Lower lobe of right lung (tissue), 2 donors: Measurements from ENCODE around the gene CA11. TPM values are rescaled to one million over a fixed set of nuclear protein-coding genes. Genes with fewer than 3 reads are reported as not detected.
A peak's percentile ranks its signal among the peaks of the same experiment; 100 is the strongest.

Experiments
- ATAC-seq, 2 donors: fragments of 200-7000 bp; cut with Tn5 transposase; one replicate each; pipeline ENCODE4 v1.9.1; 2020 to 2022; ENCODE audit warnings: mild to moderate bottlenecking in 2 of 2, moderate library complexity in 2 of 2
- DNase-seq: peaks from one replicate; pipeline ENCODE4 v3.0.0-alpha.2; 2020
- H3K27ac ChIP-seq: fragments of 200-600 bp; one replicate; pipeline ENCODE4 v1.8.0; 2022
- H3K27me3 ChIP-seq: fragments of 200-600 bp; one replicate; pipeline ENCODE4 v1.8.0; 2022; ENCODE audit warnings: low read depth
- H3K36me3 ChIP-seq: fragments of 200-600 bp; one replicate; pipeline ENCODE4 v1.8.0; 2022; ENCODE audit warnings: mild to moderate bottlenecking
- H3K4me1 ChIP-seq: fragments of 200-600 bp; one replicate; pipeline ENCODE4 v1.8.0; 2022
- H3K4me3 ChIP-seq: fragments of 200-600 bp; one replicate; pipeline ENCODE4 v1.8.0; 2022; ENCODE audit warnings: mild to moderate bottlenecking
- H3K9me3 ChIP-seq: fragments of 200-600 bp; one replicate; pipeline ENCODE4 v1.8.0; 2022
- CTCF ChIP-seq: fragments of 200-600 bp; IDR thresholded peaks from one replicate; pipeline ENCODE4 v1.8.0; 2022; ENCODE audit warnings: antibody characterized with exemption, mild to moderate bottlenecking
- intact Hi-C: fragments of 100-400 bp; cut with DNase I; formaldehyde crosslinking; loops from one replicate; pipeline ENCODE4 v1.11.0; 2022
- total RNA-seq: library from RNA; stranded (reverse); fragmentation: NEBNext Ultra II Directional; extraction: Animal tissue kit (Norgen Biotek cat#: 25700); gene quantifications from one replicate; pipeline ENCODE4 v1.2.1, GENCODE V29; 2021
- donor health status: DM: no; HTN: yes; CAD: no; lungs with severe emphysema.

CA11 gene
- total RNA-seq, 1 donor from 2014 or later = 7.8 TPM

- Histone ChIP-seq H3K9me3 (no peaks in the 10 kb centered on the region), H3K27ac (no peak overlapping the region), H3K4me3 (no peak overlapping the region), H3K4me1 (peaks cover 4% of the 10 kb centered on the region), H3K36me3 (no peaks in the 10 kb centered on the region), H3K27me3 (no peaks in the 10 kb centered on the region)
- intact Hi-C loops = no loop called here
- no peak for DNase-seq
- ATAC-seq = no peak
- TF ChIP-seq CTCF = no peak
Observed at GRCh38 chr19:48591021-48591420, 55.0 kb downstream of the CA11 start.

GRCh38 chr19:48588670-48589401 lies 57.2 kb downstream of the CA11 start:
- TF ChIP-seq CTCF = peak; percentile 94
- ATAC-seq = peak; percentile 89 to 90
- peak overlapping the region; percentile 38 for H3K27ac ChIP-seq
- H3K4me3 ChIP-seq = peak overlapping the region; percentile 48
- H3K9me3 ChIP-seq = no peaks in the 10 kb centered on the region
- peaks cover 8% of the 10 kb centered on the region for H3K4me1 ChIP-seq
- intact Hi-C loops = no loop called here
- H3K36me3 ChIP-seq = no peaks in the 10 kb centered on the region
- peak; percentile 97 for DNase-seq
- H3K27me3 ChIP-seq = no peaks in the 10 kb centered on the region

Other genes with a start within 250 kb of the CA11 start
- 25.8 TPM for gene GRWD1, start 200.2 kb downstream of the CA11 start, total RNA-seq
- 0.71 TPM for gene KCNJ14, start 190.6 kb downstream of the CA11 start, total RNA-seq
- gene CYTH2, start 176.8 kb downstream of the CA11 start, total RNA-seq = 75.2 TPM
- 7.1 TPM for gene LMTK3, start 134.4 kb downstream of the CA11 start, total RNA-seq
- gene SULT2B1, start 94.0 kb downstream of the CA11 start, total RNA-seq = 14.4 TPM
- not detected for gene SPACA4, start 39.4 kb downstream of the CA11 start, total RNA-seq
- 34.1 TPM for gene FAM83E, start 31.1 kb downstream of the CA11 start, total RNA-seq
- gene RPL18, start 27.0 kb downstream of the CA11 start, total RNA-seq = 997 TPM
- gene SPHK2, start 26.7 kb downstream of the CA11 start, total RNA-seq = 23.8 TPM
- gene DBP, start 8.8 kb downstream of the CA11 start, total RNA-seq = 17.7 TPM
- gene NTN5, start 26.8 kb upstream of the CA11 start, total RNA-seq = 0.24 TPM
- gene FUT2, start 49.8 kb upstream of the CA11 start, total RNA-seq = 1.2 TPM
- 1.5 TPM for gene MAMSTR, start 73.5 kb upstream of the CA11 start, total RNA-seq
- gene RASIP1, start 94.4 kb upstream of the CA11 start, total RNA-seq = 33.4 TPM
- gene IZUMO1, start 100.7 kb upstream of the CA11 start, total RNA-seq = 2.9 TPM
- gene FUT1, start 106.5 kb upstream of the CA11 start, total RNA-seq = 13.2 TPM
- not detected for gene FGF21, start 109.3 kb upstream of the CA11 start, total RNA-seq
- gene BCAT2, start 164.8 kb upstream of the CA11 start, total RNA-seq = 60.7 TPM
- gene HSD17B14, start 190.3 kb upstream of the CA11 start, total RNA-seq = 22.7 TPM
- 21.2 TPM for gene PLEKHA4, start 222.4 kb upstream of the CA11 start, total RNA-seq
- 80.4 TPM for gene PPP1R15A, start 226.2 kb upstream of the CA11 start, total RNA-seq